PC-3 (cell line): ENCODE results near the gene NFYB. TPM values are rescaled to one million over a fixed set of nuclear protein-coding genes. Genes with fewer than 3 reads are reported as not detected.
"Not testable (repeated sequence)": the region's sequence is repeated elsewhere in the genome, so short reads cannot be mapped to it uniquely, and the experiment has no call there.

Source experiments
- ATAC-seq: fragments of 200-7000 bp; cut with Tn5 transposase; 2 replicates; pipeline ENCODE4 v1.9.1; 2020; ENCODE audit warnings: mild to moderate bottlenecking, moderate library complexity
- BruUV-seq: library from RNA; stranded (reverse); fragments of 400-500 nt; replicated peaks from 2 replicates; lab custom pipeline; 2021; lab: Mats Ljungman, UMichigan
- CTCF ChIA-PET: fragments of 300-600 bp; sonication (Branson Sonifier 250); formaldehyde crosslinking; loops from one replicate; lab custom pipeline; 2022; ENCODE audit warnings: antibody characterized with exemption; lab: Charles Lee
- POLR2A ChIA-PET: fragments of 300-600 bp; sonication (Branson Sonifier 250); formaldehyde crosslinking; loops from one replicate; lab custom pipeline; 2022; ENCODE audit warnings: antibody characterized with exemption; ENCODE audit not compliant: unreplicated experiment; lab: Charles Lee
- DNase-seq: peaks from one replicate; pipeline ENCODE4 v3.0.0-alpha.2; 2015
- H2AFZ ChIP-seq: fragments of 300-600 bp; sonication (generic); 2 replicates; pipeline ENCODE4 v1.6.0; 2016; ENCODE audit warnings: antibody characterized with exemption, low read length
- H3F3A ChIP-seq: fragments of 300-600 bp; sonication (generic); one replicate; pipeline ENCODE4 v1.6.0; 2017; ENCODE audit warnings: antibody characterized with exemption, low read length, control low read depth, mild to moderate bottlenecking; ENCODE audit not compliant: unreplicated experiment
- H3K27ac ChIP-seq: fragments of 300-600 bp; sonication (generic); 2 replicates; pipeline ENCODE4 v1.5.1; 2016; ENCODE audit warnings: mild to moderate bottlenecking, low read length
- H3K27me3 ChIP-seq: fragments of 300-600 bp; sonication (generic); 2 replicates; pipeline ENCODE4 v1.6.1; 2016; ENCODE audit warnings: low read length, mixed read lengths
- H3K36me3 ChIP-seq: fragments of 300-600 bp; sonication (generic); 2 replicates; pipeline ENCODE4 v1.6.1; 2016; ENCODE audit warnings: low read depth, mixed run types, low read length, mixed read lengths
- H3K4me1 ChIP-seq: fragments of 300-600 bp; sonication (generic); 2 replicates; pipeline ENCODE4 v1.5.1; 2016; ENCODE audit warnings: low read length; ENCODE audit not compliant: insufficient read depth
- H3K4me2 ChIP-seq: fragments of 300-600 bp; sonication (generic); 2 replicates; pipeline ENCODE4 v1.6.0; 2016; ENCODE audit warnings: low read length
- H3K4me3 ChIP-seq: fragments of 300-600 bp; sonication (generic); 2 replicates; pipeline ENCODE4 v1.5.1; 2016; ENCODE audit warnings: mild to moderate bottlenecking, low read length, mixed read lengths
- H3K79me2 ChIP-seq: fragments of 300-600 bp; sonication (generic); 2 replicates; pipeline ENCODE4 v1.6.1; 2017; ENCODE audit warnings: low read length, mixed read lengths
- H3K9ac ChIP-seq: fragments of 300-600 bp; sonication (generic); 2 replicates; pipeline ENCODE4 v1.6.0; 2016; ENCODE audit warnings: mild to moderate bottlenecking, low read length
- H3K9me2 ChIP-seq: fragments of 300-600 bp; sonication (generic); replicated peaks from 2 replicates; pipeline ENCODE4 v1.6.1; 2016; ENCODE audit warnings: mixed run types, low read length, mixed read lengths
- H3K9me3 ChIP-seq: fragments of 300-600 bp; sonication (generic); 2 replicates; pipeline ENCODE4 v1.6.1; 2016; ENCODE audit warnings: low read length, mixed read lengths
- H4K20me1 ChIP-seq: fragments of 300-600 bp; sonication (generic); 2 replicates; pipeline ENCODE4 v1.6.1; 2016; ENCODE audit warnings: low read length, mixed read lengths
- EZH2 ChIP-seq: fragments of 300-600 bp; sonication (generic); IDR thresholded peaks from one replicate; pipeline ENCODE4 v1.6.1; 2017; ENCODE audit warnings: antibody characterized with exemption, mild to moderate bottlenecking, low read length; ENCODE audit not compliant: unreplicated experiment
- EZH2phosphoT487 ChIP-seq: fragments of 300-600 bp; sonication (generic); IDR thresholded peaks from 2 replicates; pipeline ENCODE4 v1.6.1; 2018; ENCODE audit warnings: mild to moderate bottlenecking, antibody characterized with exemption, low read length, borderline replicate concordance
- intact Hi-C: fragments of 100-400 bp; cut with micrococcal nuclease; formaldehyde crosslinking; loops from 2 replicates; pipeline ENCODE4 v1.9.0; 2023
- total RNA-seq: library from RNA; depleted of rRNA; stranded (reverse); fragments of >200 nt; gene quantifications from 2 replicates; pipeline ENCODE4 v1.2.3, GENCODE V29; 2014
- TF ChIP-seq, protein P1 (sequence below): fragments of 300-600 bp; sonication (generic); conservative IDR thresholded peaks from 2 replicates; pipeline ENCODE4 v1.5.1; 2017; ENCODE audit warnings: antibody characterized with exemption, low read depth, mild to moderate bottlenecking, low read length

The NFYB gene
- total RNA-seq, 1 experiment from 2014 or later: 20.6 TPM

DNA sequence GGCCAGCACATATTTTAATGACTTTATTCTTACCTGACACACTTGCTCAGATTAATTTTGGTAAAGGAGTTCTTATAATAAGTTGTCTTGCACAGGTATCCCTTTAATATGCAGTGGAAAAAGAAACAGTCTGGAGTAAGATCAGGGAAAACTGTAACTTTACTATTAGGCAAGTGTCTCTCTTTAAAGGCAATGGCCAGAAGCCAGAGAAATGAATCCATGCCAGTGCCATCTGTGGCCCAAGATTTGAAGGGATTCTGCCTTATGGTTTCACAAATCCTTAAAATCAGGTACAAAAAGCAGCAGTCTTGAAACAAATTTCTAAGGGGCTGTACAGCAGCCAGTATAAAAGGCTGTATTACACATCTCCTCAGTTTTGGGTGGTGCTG, 22.4 kb downstream of the NFYB start:
- no TSS peak for BruUV-seq
- no peaks in the 10 kb centered on the region for H3F3A ChIP-seq
- H3K9ac ChIP-seq: no peak overlapping the region
- ChIA-PET CTCF (no interaction called here), POLR2A (no interaction called here)
- no peaks in the 10 kb centered on the region for H3K9me3 ChIP-seq
- DNase-seq: no peak
- H4K20me1 ChIP-seq: no peaks in the 10 kb centered on the region
- H3K4me3 ChIP-seq: no peak overlapping the region
- H3K27me3 ChIP-seq: no peaks in the 10 kb centered on the region
- intact Hi-C loops: no loop called here
- no peak for ATAC-seq
- no peaks in the 10 kb centered on the region for H3K79me2 ChIP-seq
- TF ChIP-seq, protein P1, sequence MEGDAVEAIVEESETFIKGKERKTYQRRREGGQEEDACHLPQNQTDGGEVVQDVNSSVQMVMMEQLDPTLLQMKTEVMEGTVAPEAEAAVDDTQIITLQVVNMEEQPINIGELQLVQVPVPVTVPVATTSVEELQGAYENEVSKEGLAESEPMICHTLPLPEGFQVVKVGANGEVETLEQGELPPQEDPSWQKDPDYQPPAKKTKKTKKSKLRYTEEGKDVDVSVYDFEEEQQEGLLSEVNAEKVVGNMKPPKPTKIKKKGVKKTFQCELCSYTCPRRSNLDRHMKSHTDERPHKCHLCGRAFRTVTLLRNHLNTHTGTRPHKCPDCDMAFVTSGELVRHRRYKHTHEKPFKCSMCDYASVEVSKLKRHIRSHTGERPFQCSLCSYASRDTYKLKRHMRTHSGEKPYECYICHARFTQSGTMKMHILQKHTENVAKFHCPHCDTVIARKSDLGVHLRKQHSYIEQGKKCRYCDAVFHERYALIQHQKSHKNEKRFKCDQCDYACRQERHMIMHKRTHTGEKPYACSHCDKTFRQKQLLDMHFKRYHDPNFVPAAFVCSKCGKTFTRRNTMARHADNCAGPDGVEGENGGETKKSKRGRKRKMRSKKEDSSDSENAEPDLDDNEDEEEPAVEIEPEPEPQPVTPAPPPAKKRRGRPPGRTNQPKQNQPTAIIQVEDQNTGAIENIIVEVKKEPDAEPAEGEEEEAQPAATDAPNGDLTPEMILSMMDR: no peak
- no peak for TF ChIP-seq EZH2phosphoT487
- no peak for TF ChIP-seq EZH2
- no peaks in the 10 kb centered on the region for H3K4me1 ChIP-seq
- H3K9me2 ChIP-seq: no peaks in the 10 kb centered on the region
- H3K27ac ChIP-seq: no peak overlapping the region
- H3K4me2 ChIP-seq: no peak overlapping the region
- H3K36me3 ChIP-seq: peaks cover 11% of the 10 kb centered on the region
- no peak overlapping the region for H2AFZ ChIP-seq

DNA sequence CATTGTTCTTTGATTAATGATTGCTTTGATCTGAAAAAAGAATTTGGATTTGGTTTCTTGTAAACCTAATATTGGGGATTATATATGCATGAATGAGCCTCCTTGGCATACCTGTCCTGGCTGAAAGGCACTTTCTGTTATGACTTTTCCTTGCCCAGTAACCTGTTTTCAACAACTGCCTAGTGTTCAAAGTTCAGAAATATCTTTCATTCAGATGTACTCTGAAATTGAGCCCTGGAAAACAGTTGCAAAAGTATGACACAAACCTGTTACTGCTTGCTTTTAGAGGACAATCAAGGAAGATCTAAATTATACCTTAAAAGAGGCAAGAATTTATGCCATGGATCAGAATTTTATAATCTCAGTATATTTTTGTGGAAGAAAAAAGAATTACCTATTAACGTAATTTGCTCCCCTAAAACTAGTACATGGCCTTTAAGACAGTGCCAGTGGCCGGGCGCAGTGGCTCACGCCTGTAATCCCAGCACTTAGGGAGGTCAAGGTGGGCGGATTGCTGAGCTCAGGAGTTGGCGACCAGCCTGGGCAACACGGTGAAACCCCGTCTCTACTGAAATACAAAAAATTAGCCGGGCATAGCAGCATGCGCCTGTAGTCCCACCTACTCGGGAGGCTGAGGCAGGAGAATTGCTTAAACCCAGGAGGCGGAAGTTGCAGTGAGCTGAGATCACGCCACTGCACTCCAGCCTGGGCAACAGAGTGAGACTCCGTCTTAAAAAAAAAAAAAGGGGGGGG, 23.0 kb downstream of the NFYB start:
- H3K4me2 ChIP-seq, ATAC-seq, POLR2A ChIA-PET, H3K9me2 ChIP-seq, H2AFZ ChIP-seq, H3K4me1 ChIP-seq, DNase-seq, H3K36me3 ChIP-seq, H4K20me1 ChIP-seq, H3K9me3 ChIP-seq, H3F3A ChIP-seq, intact Hi-C loops, H3K79me2 ChIP-seq, CTCF ChIA-PET, BruUV-seq, H3K4me3 ChIP-seq, H3K27ac ChIP-seq, H3K9ac ChIP-seq, H3K27me3 ChIP-seq: not testable (repeated sequence)

DNA sequence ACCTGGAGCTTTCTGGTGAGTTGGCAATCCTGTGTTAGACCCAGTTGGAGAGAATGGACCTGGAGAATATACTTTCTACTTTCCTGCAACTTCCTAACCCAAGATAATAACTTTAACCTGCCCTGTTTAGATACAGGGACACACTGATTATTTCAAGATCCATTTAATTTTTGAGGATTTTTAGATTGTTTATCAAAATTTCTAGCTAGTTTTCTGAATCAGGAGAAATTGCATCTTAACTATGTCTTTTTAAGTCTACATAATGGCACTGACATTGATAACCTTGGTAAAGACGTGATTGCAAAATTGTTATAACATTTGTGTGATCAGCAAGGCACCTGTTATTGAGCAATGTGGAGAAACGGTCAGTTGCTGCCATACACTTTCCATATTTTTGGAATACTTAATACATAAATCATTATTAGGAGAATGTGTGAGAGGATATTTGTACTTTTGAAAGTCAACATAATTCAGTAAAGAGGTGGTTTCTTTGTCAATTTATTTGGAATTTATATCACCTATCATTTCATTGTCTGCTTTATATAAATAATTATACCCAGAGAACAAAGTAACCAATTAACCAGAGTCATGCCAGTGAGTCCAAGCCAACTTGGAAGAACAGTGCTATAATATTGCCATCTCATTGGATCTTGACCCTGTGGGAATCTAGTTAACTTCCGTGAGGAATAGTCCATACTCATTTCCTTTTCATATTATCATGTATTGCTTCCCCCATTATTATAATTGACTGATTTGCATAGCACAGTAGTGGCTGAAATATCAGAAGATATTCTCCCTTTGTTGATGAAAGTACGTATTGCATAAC, 28.4 kb downstream of the NFYB start:
- CTCF ChIA-PET: interaction anchor here (0.5 to 2.0 kb wide), 5 partner anchors 11 to 975 kb away, joined by 3 to 13 read pairs (median 7); no protein-coding TSS in a partner anchor
- no peak overlapping the region for H3K4me2 ChIP-seq
- no peak for TF ChIP-seq EZH2
- TF ChIP-seq, protein P1: peak; percentile 9; the same call in 1 of the 2 replicates
- ATAC-seq (no peak), DNase-seq (no peak)
- H3K36me3 ChIP-seq: peaks cover under 1% of the 10 kb centered on the region; the same call in 1 of the 2 replicates
- no peaks in the 10 kb centered on the region for H3K9me2 ChIP-seq
- H2AFZ ChIP-seq: no peak overlapping the region
- no peaks in the 10 kb centered on the region for H3K79me2 ChIP-seq
- H3K9me3 ChIP-seq: no peaks in the 10 kb centered on the region
- no peaks in the 10 kb centered on the region for H3K4me1 ChIP-seq
- POLR2A ChIA-PET: interaction anchor here (0.5 kb wide), 1 partner anchor 180 kb away, joined by 16 read pairs; the partner anchor contains the start of gene HSP90B1
- no peak overlapping the region for H3K27ac ChIP-seq
- no peaks in the 10 kb centered on the region for H4K20me1 ChIP-seq
- no TSS peak for BruUV-seq
- no peaks in the 10 kb centered on the region for H3K27me3 ChIP-seq
- no peaks in the 10 kb centered on the region for H3F3A ChIP-seq
- H3K4me3 ChIP-seq: no peak overlapping the region
- intact Hi-C loops: loop anchor here (1.0 to 2.0 kb wide), 4 partner anchors 52 to 231 kb away; no protein-coding TSS in a partner anchor
- H3K9ac ChIP-seq: no peak overlapping the region
